Hindlimb muscle (tissue), 1 donor: ENCODE results near the gene RHOB. TPM values are rescaled to one million over a fixed set of nuclear protein-coding genes. Genes with fewer than 3 reads are reported as not detected.
"Not testable (repeated sequence)": the region's sequence is repeated elsewhere in the genome, so short reads cannot be mapped to it uniquely, and the experiment has no call there.

Experiments
- DNase-seq: peaks from one replicate; pipeline ENCODE4 v3.0.0-alpha.2; 2013
- polyA plus RNA-seq: library from polyadenylated mRNA; unstranded; fragments of 120-200 nt; gene quantifications from one replicate; pipeline ENCODE4 v1.2.1, GENCODE V29; 2013; ENCODE audit not compliant: insufficient read length

Gene RHOB
- polyA plus RNA-seq, 1 donor = 132 TPM

GRCh38 chr2:20476481-20476880, 29.6 kb downstream of the RHOB start:
- no peak for DNase-seq

- no peak for DNase-seq
Observed at GRCh38 chr2:20476950-20477349, 30.1 kb downstream of the RHOB start.

GRCh38 chr2:20478961-20479360, 32.1 kb downstream of the RHOB start:
- no peak for DNase-seq

GRCh38 chr2:20479835-20480234, 33.0 kb downstream of the RHOB start:
- DNase-seq = no peak

- no peak for DNase-seq
Observed at GRCh38 chr2:20480913-20481312, 34.0 kb downstream of the RHOB start.

GRCh38 chr2:20481798-20482405, 35.0 kb downstream of the RHOB start:
- DNase-seq = no peak

GRCh38 chr2:20482725-20483124, 35.9 kb downstream of the RHOB start:
- DNase-seq = peak; percentile 58

GRCh38 chr2:20483194-20483895, 36.5 kb downstream of the RHOB start:
- no peak for DNase-seq

- no peak for DNase-seq
Observed at GRCh38 chr2:20484034-20484617, 37.3 kb downstream of the RHOB start.

- DNase-seq = no peak
Observed at GRCh38 chr2:20484810-20485611, 38.1 kb downstream of the RHOB start.

- no peak for DNase-seq
Observed at GRCh38 chr2:20485612-20486388, 38.9 kb downstream of the RHOB start.

GRCh38 chr2:20486571-20486970, 39.7 kb downstream of the RHOB start:
- no peak for DNase-seq

GRCh38 chr2:20487030-20487391, 40.1 kb downstream of the RHOB start:
- no peak for DNase-seq

- no peak for DNase-seq
Observed at GRCh38 chr2:20487392-20488174, 40.7 kb downstream of the RHOB start.

- DNase-seq = no peak
Observed at GRCh38 chr2:20488201-20488641, 41.3 kb downstream of the RHOB start.

- DNase-seq = no peak
Observed at GRCh38 chr2:20488782-20489181, 41.9 kb downstream of the RHOB start.

GRCh38 chr2:20490300-20491181, 43.7 kb downstream of the RHOB start:
- peak; percentile 62 for DNase-seq

- no peak for DNase-seq
Observed at GRCh38 chr2:20491739-20492531, 45.1 kb downstream of the RHOB start.

GRCh38 chr2:20493095-20493494, 46.2 kb downstream of the RHOB start:
- not testable (repeated sequence) for DNase-seq

GRCh38 chr2:20494241-20494640, 47.4 kb downstream of the RHOB start:
- no peak for DNase-seq
